WTC11 (cell line): ENCODE results near the gene ERVW-1. TPM values are rescaled to one million over a fixed set of nuclear protein-coding genes. Genes with fewer than 3 reads are reported as not detected.
A peak's percentile ranks its signal among the peaks of the same experiment; 100 is the strongest.

Experiments used
- AFF4 ChIP-seq: sonication (generic); formaldehyde crosslinking; IDR thresholded peaks from 2 replicates; pipeline ENCODE4 v1.8.1; 2023; ENCODE audit warnings: mild to moderate bottlenecking, missing genetic modification reagents, borderline replicate concordance
- AR ChIP-seq: fragments of 250-450 bp; sonication (Bioruptor Pico); IDR thresholded peaks from 2 replicates; pipeline ENCODE4 v1.9.0; 2021; ENCODE audit warnings: mild to moderate bottlenecking
- E2F4 ChIP-seq: sonication (generic); formaldehyde crosslinking; IDR thresholded peaks from 2 replicates; pipeline ENCODE4 v1.8.1; 2022; ENCODE audit warnings: low read depth, mild to moderate bottlenecking, moderate library complexity, missing genetic modification reagents, borderline replicate concordance
- ERG ChIP-seq: fragments of 250-450 bp; sonication (Bioruptor Pico); IDR thresholded peaks from 2 replicates; pipeline ENCODE4 v1.8.0; 2021; ENCODE audit warnings: mild to moderate bottlenecking
- FOXK1 ChIP-seq: sonication (generic); formaldehyde crosslinking; IDR thresholded peaks from 2 replicates; pipeline ENCODE4 v1.8.0; 2022; ENCODE audit warnings: mild to moderate bottlenecking, moderate library complexity, missing genetic modification reagents
- FOXP4 ChIP-seq: sonication (generic); formaldehyde crosslinking; IDR thresholded peaks from 2 replicates; pipeline ENCODE4 v1.8.0; 2022; ENCODE audit warnings: mild to moderate bottlenecking, missing genetic modification reagents
- GABPB1 ChIP-seq: sonication (generic); formaldehyde crosslinking; IDR thresholded peaks from 2 replicates; pipeline ENCODE4 v1.8.1; 2023; ENCODE audit warnings: mild to moderate bottlenecking, missing genetic modification reagents
- IRF2 ChIP-seq: sonication (generic); formaldehyde crosslinking; IDR thresholded peaks from 2 replicates; pipeline ENCODE4 v1.8.0; 2022; ENCODE audit warnings: low read depth, missing genetic modification reagents, borderline replicate concordance
- MAX ChIP-seq: sonication (generic); formaldehyde crosslinking; IDR thresholded peaks from 2 replicates; pipeline ENCODE4 v1.8.0; 2022; ENCODE audit warnings: mild to moderate bottlenecking, missing genetic modification reagents
- OVOL2 ChIP-seq: fragments of 250-450 bp; sonication (Bioruptor Pico); IDR thresholded peaks from 2 replicates; pipeline ENCODE4 v1.9.0; 2021; ENCODE audit warnings: mild to moderate bottlenecking, borderline replicate concordance
- STAT6 ChIP-seq: sonication (generic); formaldehyde crosslinking; conservative IDR thresholded peaks from 2 replicates; pipeline ENCODE4 v1.8.1; 2023; ENCODE audit warnings: mild to moderate bottlenecking, low read depth, missing genetic modification reagents, moderate library complexity
- TP53 ChIP-seq: sonication (generic); formaldehyde crosslinking; IDR thresholded peaks from 2 replicates; pipeline ENCODE4 v1.8.1; 2023; ENCODE audit warnings: mild to moderate bottlenecking, missing genetic modification reagents
- USF1 ChIP-seq: sonication (generic); formaldehyde crosslinking; IDR thresholded peaks from 2 replicates; pipeline ENCODE4 v1.8.0; 2022; ENCODE audit warnings: mild to moderate bottlenecking, missing genetic modification reagents
- ZBTB21 ChIP-seq: sonication (generic); formaldehyde crosslinking; IDR thresholded peaks from 2 replicates; pipeline ENCODE4 v1.8.1; 2023; ENCODE audit warnings: mild to moderate bottlenecking, missing genetic modification reagents, borderline replicate concordance
- ZBTB43 ChIP-seq: sonication (generic); formaldehyde crosslinking; IDR thresholded peaks from 2 replicates; pipeline ENCODE4 v1.8.1; 2023; ENCODE audit warnings: mild to moderate bottlenecking, missing genetic modification reagents
- ZNF121 ChIP-seq: sonication (generic); formaldehyde crosslinking; IDR thresholded peaks from 2 replicates; pipeline ENCODE4 v1.8.0; 2023; ENCODE audit warnings: missing genetic modification reagents
- ZNF425 ChIP-seq: fragments of 250-450 bp; sonication (Bioruptor Pico); conservative IDR thresholded peaks from 2 replicates; pipeline ENCODE4 v1.9.0; 2021; ENCODE audit warnings: mild to moderate bottlenecking
- total RNA-seq: library from RNA; stranded (reverse); gene quantifications from 3 replicates; pipeline ENCODE4 v1.2.3, GENCODE V29; 2021

Gene ERVW-1
- total RNA-seq, 1 experiment from 2014 or later: 0.07 TPM

- TF ChIP-seq AR (CRISPR knock-in tag) (no peak), AFF4 (CRISPR knock-in tag) (no peak), OVOL2 (CRISPR knock-in tag) (no peak), USF1 (CRISPR knock-in tag) (peak; percentile 83), FOXK1 (CRISPR knock-in tag) (peak; percentile 41; the same call in 1 of the 2 replicates), FOXP4 (CRISPR knock-in tag) (peak; percentile 69), ERG (CRISPR knock-in tag) (no peak), IRF2 (no peak), GABPB1 (peak; percentile 76), TP53 (CRISPR knock-in tag) (no peak), ZNF121 (CRISPR knock-in tag) (no peak), ZBTB43 (CRISPR knock-in tag) (peak; percentile 67; the same call in 1 of the 2 replicates), ZBTB21 (no peak), E2F4 (0 out of 2 replicates have a peak, but pooled peaks have one; percentile 18), ZNF425 (CRISPR knock-in tag) (no peak), STAT6 (CRISPR knock-in tag) (no peak), MAX (CRISPR knock-in tag) (peak; percentile 84)
These were observed 30.2 kb downstream of the ERVW-1 start, which contains the start of gene GATAD1 (continued) for GRCh38 chr7:92447345-92448204.
